HG02642 (cell line): ENCODE results near the gene CFB.

ENCODE experiments used
- ATAC-seq: cut with Tn5 transposase; IDR thresholded peaks from one replicate; pipeline ENCODE4 v1.9.1; 2021; ENCODE audit warnings: mild to moderate bottlenecking; ENCODE audit not compliant: unreplicated experiment, poor library complexity

CFB gene

DNA sequence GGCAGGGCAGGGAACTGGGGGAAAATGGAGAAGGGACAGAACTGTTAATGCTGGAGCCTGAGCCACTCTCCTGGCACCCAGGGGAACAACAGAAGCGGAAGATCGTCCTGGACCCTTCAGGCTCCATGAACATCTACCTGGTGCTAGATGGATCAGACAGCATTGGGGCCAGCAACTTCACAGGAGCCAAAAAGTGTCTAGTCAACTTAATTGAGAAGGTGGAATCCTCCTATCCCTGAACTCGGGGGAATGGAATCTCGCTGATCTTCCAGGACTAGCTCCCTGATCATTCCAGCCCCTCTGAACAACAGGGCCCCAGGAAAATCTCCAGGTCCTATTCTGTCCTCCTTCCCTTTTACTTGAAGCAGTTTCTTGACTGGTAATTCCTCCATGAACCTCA lies 2.0 kb downstream of the CFB start:
- no peak for ATAC-seq

DNA sequence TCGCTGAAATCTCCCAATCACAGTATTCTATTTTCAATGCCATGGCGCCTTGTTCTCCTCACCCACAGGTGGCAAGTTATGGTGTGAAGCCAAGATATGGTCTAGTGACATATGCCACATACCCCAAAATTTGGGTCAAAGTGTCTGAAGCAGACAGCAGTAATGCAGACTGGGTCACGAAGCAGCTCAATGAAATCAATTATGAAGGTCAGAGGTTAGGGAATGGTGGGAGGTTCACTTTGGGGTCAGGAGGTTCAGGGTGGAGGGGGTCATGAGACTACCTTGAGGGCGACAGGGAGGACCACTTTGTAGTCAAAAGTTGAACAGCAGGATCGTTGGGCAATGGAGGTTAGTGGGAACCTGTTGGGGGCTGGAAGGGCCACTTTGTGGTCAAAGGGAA lies 2.4 kb downstream of the CFB start:
- ATAC-seq, result no peak

DNA sequence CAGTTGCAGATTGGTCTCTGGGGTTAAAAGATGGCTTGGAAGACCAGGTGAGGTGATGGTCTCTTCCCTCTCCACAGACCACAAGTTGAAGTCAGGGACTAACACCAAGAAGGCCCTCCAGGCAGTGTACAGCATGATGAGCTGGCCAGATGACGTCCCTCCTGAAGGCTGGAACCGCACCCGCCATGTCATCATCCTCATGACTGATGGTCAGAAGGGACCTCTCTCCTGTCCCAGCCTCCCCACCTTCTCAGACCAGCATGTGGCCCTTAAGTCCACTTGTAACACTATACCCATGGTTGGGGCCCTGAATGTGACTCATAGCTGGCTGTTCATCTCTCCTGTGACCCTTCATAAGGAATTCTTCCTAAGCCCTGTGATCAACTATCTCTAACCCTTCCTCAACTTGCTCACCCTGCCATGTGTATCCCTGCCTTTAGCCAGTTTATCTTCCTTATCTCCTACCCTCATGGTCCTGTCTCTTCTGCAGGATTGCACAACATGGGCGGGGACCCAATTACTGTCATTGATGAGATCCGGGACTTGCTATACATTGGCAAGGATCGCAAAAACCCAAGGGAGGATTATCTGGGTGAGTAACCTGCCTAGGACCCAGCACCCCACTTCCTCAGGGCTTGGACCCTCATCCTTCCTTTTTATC lies 3.0 kb downstream of the CFB start:
- ATAC-seq, result no peak

DNA sequence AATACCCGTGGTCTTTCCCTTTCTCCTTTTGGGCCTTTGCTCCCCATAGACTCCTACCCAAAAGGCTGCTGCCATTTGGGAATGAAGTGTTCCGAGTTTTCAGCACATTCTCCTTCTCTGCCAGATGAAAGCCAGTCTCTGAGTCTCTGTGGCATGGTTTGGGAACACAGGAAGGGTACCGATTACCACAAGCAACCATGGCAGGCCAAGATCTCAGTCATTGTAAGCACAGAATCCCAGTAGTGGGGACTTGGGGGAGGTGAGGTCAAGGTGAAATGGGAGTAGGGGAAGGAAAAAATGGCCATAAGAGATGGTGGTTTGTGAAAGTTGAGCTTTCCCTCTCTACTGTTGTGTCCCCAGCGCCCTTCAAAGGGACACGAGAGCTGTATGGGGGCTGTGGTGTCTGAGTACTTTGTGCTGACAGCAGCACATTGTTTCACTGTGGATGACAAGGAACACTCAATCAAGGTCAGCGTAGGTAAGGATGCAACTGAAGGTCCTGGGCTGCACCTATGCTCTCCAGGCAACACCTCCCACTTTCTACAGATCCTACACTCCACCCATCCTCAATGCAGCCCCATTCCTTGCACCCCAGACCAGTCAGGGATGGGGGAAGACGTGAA lies 4.1 kb downstream of the CFB start:
- no peak for ATAC-seq

DNA sequence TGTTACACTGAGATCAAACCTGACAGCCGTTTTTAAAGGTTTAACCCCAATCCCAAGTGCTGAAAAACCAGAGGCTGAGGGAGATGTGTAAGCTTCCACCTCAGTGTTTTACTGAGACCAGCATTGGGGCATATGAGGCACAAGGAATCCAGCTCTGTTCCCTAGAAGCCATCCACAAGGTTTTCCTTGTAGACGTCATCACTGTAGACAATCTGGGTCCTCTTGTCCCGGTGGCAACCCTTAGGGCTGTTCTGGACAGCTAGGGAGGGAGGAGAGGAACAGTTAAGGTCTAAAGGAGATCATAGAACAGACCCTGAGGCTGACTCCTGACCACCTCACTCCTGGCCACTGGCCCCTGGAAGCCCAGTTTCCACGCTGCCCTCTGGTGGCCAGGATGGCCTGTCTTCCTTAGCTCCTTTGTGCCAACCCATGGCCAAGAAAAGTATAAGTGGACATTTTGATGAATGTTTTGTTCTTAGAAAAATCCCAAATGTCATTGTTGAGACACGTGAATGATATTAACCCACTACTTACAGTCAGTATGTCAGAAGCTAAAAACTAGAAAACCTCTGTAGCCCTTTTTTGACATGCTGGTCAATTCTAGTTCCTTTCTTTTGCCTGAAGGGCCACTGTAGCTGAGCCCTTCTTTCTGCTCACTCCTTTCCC lies 6.4 kb downstream of the CFB start:
- no peak for ATAC-seq

- ATAC-seq, result no peak
Observed at GRCh38 chr6:31952890-31953289, 7.0 kb downstream of the CFB start.

- no peak for ATAC-seq
Observed at GRCh38 chr6:31954511-31954910, 8.6 kb downstream of the CFB start.

- no peak for ATAC-seq
Observed at GRCh38 chr6:31956796-31957195, 10.9 kb downstream of the CFB start.

GRCh38 chr6:31958412-31958740 lies 12.5 kb downstream of the CFB start:
- peak; percentile 10 for ATAC-seq

GRCh38 chr6:31958741-31959739 lies 13.1 kb downstream of the CFB start, which contains the start of the genes NELFE and SKIC2:
Gene NELFE, minus strand, starts transcription at chr6:31958971. Its CDS starts 525 bp downstream, at chr6:31958446.
Gene SKIC2, plus strand, starts transcription at chr6:31959175. Its CDS starts 18 bp downstream, at chr6:31959193.
- ATAC-seq, result peak; percentile 94

DNA sequence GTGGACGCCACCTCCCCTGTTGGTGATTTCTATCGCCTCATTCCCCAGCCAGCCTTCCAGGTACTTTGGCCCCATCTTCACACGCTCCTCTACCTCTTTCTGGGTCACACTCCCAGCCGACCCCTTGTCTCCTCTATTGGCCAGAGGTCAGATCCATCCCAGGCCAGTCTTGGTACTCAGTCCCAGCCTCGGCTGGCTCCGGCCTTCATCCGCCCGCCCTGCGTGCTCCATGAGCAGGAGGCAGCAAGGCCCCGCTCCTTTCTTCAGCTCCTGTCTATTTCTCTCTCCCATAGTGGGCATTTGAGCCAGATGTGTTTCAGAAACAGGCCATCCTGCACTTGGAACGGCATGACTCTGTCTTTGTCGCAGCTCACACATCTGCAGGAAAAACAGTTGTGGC lies 15.7 kb downstream of the CFB start:
- no peak for ATAC-seq

DNA sequence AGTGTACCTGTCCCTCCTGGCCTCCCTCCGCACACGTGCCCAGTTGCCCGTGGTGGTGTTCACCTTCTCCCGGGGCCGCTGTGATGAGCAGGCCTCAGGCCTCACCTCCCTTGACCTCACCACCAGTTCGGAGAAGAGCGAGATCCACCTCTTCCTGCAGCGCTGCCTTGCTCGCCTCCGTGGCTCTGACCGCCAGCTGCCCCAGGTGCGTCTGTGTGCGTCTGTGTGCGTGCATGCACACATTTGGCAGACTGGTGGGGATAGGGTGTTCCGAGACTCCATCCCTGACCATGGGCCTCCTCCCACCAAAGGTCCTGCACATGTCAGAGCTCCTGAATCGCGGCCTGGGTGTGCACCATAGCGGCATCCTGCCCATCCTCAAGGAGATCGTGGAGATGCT lies 18.0 kb downstream of the CFB start:
- no peak for ATAC-seq

GRCh38 chr6:31965700-31966099 lies 19.8 kb downstream of the CFB start:
- no peak for ATAC-seq

DNA sequence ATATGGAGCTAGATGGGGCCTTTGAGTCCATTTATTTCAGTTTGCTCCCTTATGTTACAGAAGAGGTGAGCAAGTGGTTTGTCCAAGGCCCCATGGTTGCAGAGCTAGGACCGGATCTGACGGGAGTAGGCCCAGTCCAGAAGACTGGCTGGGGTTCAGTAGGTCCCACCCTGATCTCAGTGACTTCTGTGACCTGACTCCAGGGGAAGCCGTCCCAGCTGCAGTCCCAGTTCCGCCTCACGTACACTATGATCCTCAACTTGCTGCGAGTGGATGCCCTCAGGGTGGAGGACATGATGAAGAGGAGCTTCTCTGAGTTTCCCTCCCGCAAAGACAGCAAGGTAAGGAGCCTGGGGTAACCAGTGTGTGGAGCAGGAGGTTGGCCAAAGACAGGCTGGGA lies 20.6 kb downstream of the CFB start:
- ATAC-seq, result no peak

GRCh38 chr6:31966997-31967925 lies 21.4 kb downstream of the CFB start:
- ATAC-seq, result no peak

- ATAC-seq, result no peak
Observed at GRCh38 chr6:31967926-31968320, 22.0 kb downstream of the CFB start.

DNA sequence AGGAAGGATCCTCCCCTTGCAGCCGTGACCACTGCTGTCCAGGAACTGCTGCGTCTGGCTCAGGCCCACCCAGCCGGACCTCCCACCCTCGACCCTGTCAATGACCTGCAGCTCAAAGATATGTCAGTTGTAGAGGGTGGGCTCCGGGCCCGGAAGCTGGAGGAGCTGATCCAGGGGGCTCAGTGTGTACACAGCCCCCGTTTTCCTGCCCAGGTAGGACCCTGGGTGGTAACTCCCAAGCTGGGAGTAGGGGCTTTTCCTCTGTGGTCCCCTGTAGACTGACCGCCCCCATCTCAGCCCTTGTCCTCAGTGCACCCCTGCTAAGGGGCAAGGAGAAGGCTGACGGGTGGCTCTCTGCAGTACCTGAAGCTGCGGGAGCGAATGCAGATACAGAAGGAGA lies 22.4 kb downstream of the CFB start:
- no peak for ATAC-seq

DNA sequence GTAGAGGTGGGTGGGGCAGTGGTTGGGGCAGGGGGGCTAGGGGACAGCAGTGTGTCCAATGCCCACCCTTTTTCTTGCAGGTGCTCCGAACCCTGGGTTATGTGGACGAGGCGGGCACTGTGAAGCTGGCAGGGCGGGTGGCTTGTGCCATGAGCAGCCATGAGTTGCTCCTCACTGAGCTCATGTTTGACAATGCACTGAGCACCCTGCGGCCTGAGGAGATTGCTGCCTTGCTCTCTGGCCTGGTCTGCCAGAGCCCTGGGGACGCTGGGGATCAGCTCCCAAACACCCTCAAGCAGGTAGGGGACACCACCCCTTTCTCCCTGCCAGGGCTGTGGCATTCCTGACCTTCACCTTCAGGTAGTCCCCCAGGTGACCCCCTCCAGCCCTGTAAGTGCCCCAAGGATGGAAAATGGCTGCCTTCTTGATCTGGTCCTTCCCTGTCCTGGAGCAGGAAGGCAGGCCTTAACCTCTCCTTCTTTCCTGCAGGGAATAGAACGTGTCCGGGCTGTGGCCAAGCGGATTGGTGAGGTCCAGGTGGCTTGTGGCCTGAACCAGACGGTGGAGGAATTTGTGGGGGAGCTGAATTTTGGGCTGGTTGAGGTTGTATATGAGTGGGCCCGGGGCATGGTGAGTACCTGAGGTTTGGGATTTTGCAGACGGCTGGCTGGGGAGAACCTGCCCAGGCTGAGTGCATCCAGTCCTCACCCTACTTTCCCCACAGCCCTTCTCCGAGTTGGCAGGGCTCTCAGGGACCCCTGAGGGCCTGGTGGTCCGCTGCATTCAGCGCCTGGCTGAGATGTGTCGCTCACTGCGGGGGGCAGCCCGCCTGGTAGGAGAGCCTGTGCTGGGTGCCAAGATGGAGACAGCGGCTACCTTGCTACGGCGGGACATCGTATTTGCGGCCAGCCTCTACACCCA lies 23.2 kb downstream of the CFB start:
- no peak for ATAC-seq
